Measurements from ENCODE around the gene BACH2. TPM values are rescaled to one million over a fixed set of nuclear protein-coding genes. Genes with fewer than 3 reads are reported as not detected.

The BACH2 gene
- total and polyA plus RNA-seq, 2 experiments from 2014 or later, result 1.6 to 5.7 TPM

GRCh38 chr6:90315354-90315950 is 18.8 kb upstream of the BACH2 start:
- Mint-ChIP-seq H3K27me3 (ENCODE audit: insufficient read depth, low read depth, poor library complexity) (peaks cover 2% of the 10 kb centered on the region), H3K4me3 (no peak overlapping the region), H3K36me3 (ENCODE audit: low read depth) (no peaks in the 10 kb centered on the region), H3K4me1 (no peaks in the 10 kb centered on the region), H3K9me3 (no peaks in the 10 kb centered on the region), H3K27ac (no peak overlapping the region)
- Histone ChIP-seq H3K79me2 (replicated peaks; ENCODE audit: insufficient read depth) (no peaks in the 10 kb centered on the region), H3K4me2 (no peak overlapping the region), H3F3A (replicated peaks; ENCODE audit: low read depth) (no peaks in the 10 kb centered on the region), H3K36me3 (ENCODE audit: insufficient read depth) (no peaks in the 10 kb centered on the region), H3K4me1 (ENCODE audit: insufficient read depth) (no peaks in the 10 kb centered on the region), H3K27me3 (ENCODE audit: insufficient read depth) (no peaks in the 10 kb centered on the region), H4K20me1 (replicated peaks; ENCODE audit: insufficient read depth) (no peaks in the 10 kb centered on the region), H2AFZ (no peak overlapping the region), H3K9me2 (ENCODE audit: insufficient read depth) (peaks cover 3% of the 10 kb centered on the region; the same call in 1 of the 2 replicates), H3K27ac (ENCODE audit: low read depth) (no peak overlapping the region), H3K4me3 (no peak overlapping the region)
- DNase-seq (ENCODE audit: low spot score) (no peak), ATAC-seq (no peak)
- TF ChIP-seq CTCF (conservative IDR thresholded peaks at IDR 0.05; ENCODE audit: low read depth in 2 of 2) (no peak), ZNF331 (CRISPR knock-in tag; IDR thresholded peaks at IDR 0.05; ENCODE audit: low read depth) (no peak), ETS1 (IDR thresholded peaks at IDR 0.05) (no peak), ZNF462 (CRISPR knock-in tag; IDR thresholded peaks at IDR 0.05) (no peak), STAT1 (IDR thresholded peaks at IDR 0.05; ENCODE audit: unreplicated experiment) (no peak), EZH2 (IDR thresholded peaks at IDR 0.05; ENCODE audit: low read depth, unreplicated experiment) (no peak), NANOG (IDR thresholded peaks at IDR 0.05; ENCODE audit: borderline replicate concordance) (no peak), JUNB (IDR thresholded peaks at IDR 0.05; ENCODE audit: unreplicated experiment) (no peak), CREB1 (CRISPR knock-in tag; IDR thresholded peaks at IDR 0.05; ENCODE audit: low read depth) (no peak), REST (IDR thresholded peaks at IDR 0.05; ENCODE audit: unreplicated experiment) (no peak)

All from GM23338 (cell line).